Medulla oblongata (tissue), 1 donor: Measurements from ENCODE around the gene SLC28A3.

Experiments used
- DNase-seq: peaks from one replicate; pipeline ENCODE4 v3.0.0-alpha.2; 2015; ENCODE audit errors: extremely low spot score

The SLC28A3 gene

GRCh38 chr9:84241817-84242373, 98.7 kb downstream of the SLC28A3 start:
- no peak for DNase-seq

- DNase-seq, result no peak
Measured at GRCh38 chr9:84239343-84239742, 101.2 kb downstream of the SLC28A3 start.

GRCh38 chr9:84238652-84239051, 101.9 kb downstream of the SLC28A3 start:
- no peak for DNase-seq

- DNase-seq, result no peak
Measured at GRCh38 chr9:84235511-84235910, 105.0 kb downstream of the SLC28A3 start.

GRCh38 chr9:84230355-84231145, 110.0 kb downstream of the SLC28A3 start:
- DNase-seq, result peak; percentile 5

- DNase-seq, result no peak
Measured at GRCh38 chr9:84229191-84229590, 111.4 kb downstream of the SLC28A3 start.

- no peak for DNase-seq
Measured at GRCh38 chr9:84228130-84228720, 112.3 kb downstream of the SLC28A3 start.

GRCh38 chr9:84226126-84226525, 114.4 kb downstream of the SLC28A3 start:
- DNase-seq, result no peak
